Mesothelial cell of epicardium (in vitro differentiated cells): ENCODE data around the gene PCSK5. TPM values are rescaled to one million over a fixed set of nuclear protein-coding genes. Genes with fewer than 3 reads are reported as not detected.
"Not testable (repeated sequence)": the region's sequence is repeated elsewhere in the genome, so short reads cannot be mapped to it uniquely, and the experiment has no call there.

Experiments
- DNase-seq, 2 experiments: peaks; one replicate each; pipeline ENCODE4 v3.0.0; 2021; ENCODE audit warnings: low spot score in 2 of 2; ENCODE audit not compliant: unreplicated experiment in 2 of 2
- H3K27ac Mint-ChIP-seq: 2 replicates; pipeline ENCODE4 v1.8.0; 2021; ENCODE audit warnings: mixed read lengths
- H3K27me3 Mint-ChIP-seq: 2 replicates; pipeline ENCODE4 v1.8.0; 2021; ENCODE audit warnings: low read depth, mixed read lengths
- H3K36me3 Mint-ChIP-seq: 2 replicates; pipeline ENCODE4 v1.8.0; 2021; ENCODE audit warnings: mixed read lengths
- H3K4me1 Mint-ChIP-seq: 2 replicates; pipeline ENCODE4 v1.8.0; 2021; ENCODE audit warnings: mixed read lengths
- H3K4me3 Mint-ChIP-seq: 2 replicates; pipeline ENCODE4 v1.8.0; 2021; ENCODE audit warnings: mild to moderate bottlenecking, moderate library complexity, mixed read lengths
- H3K9me3 Mint-ChIP-seq: 2 replicates; pipeline ENCODE4 v1.8.0; 2021; ENCODE audit warnings: mixed read lengths
- CTCF ChIP-seq: fragments of 200-600 bp; sonication (generic); IDR thresholded peaks from one replicate; pipeline ENCODE4 v1.5.0; 2021; ENCODE audit warnings: antibody characterized with exemption; ENCODE audit not compliant: unreplicated experiment
- total RNA-seq: library from RNA; stranded (reverse); gene quantifications from 3 replicates; pipeline ENCODE4 v1.2.1, GENCODE V29; 2021

Gene PCSK5
- total RNA-seq, 1 donor from 2014 or later, result 15.7 TPM

- Mint-ChIP-seq H3K27ac (no peak overlapping the region), H3K4me1 (peaks cover 53% of the 10 kb centered on the region), H3K27me3 (peaks cover 25% of the 10 kb centered on the region)
Observed at GRCh38 chr9:75894566-75894965, 4.1 kb downstream of the PCSK5 start.

DNA sequence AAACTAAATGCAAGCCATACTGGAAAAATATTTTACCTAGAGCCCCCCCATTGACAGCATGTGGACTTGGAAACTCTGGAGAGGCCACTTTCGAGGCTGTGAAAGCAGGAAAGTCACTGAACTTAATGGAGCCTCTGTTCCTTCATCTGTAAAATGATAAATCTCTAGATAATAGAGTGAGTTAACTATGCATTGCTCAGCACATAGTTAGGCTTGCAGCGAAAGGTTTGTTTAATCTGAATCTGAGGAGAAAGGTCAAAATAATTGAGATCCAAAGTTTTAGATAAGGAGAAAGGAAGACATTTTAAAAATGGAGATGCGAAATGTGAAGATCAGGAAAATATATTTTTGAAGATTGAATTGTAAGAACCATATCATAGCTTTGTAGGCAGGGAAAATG, 4.6 kb downstream of the PCSK5 start:
- Mint-ChIP-seq H3K36me3 (no peaks in the 10 kb centered on the region), H3K4me3 (no peak overlapping the region), H3K9me3 (no peaks in the 10 kb centered on the region), H3K27me3 (peaks cover 27% of the 10 kb centered on the region), H3K4me1 (peaks cover 49% of the 10 kb centered on the region), H3K27ac (no peak overlapping the region)
- DNase-seq, result no peak
- no peak for TF ChIP-seq CTCF

More at GRCh38 chr9:75894566-75894965, 4.1 kb downstream of the PCSK5 start:
- no peak for DNase-seq
- no peak for TF ChIP-seq CTCF
- no peaks in the 10 kb centered on the region for H3K36me3 Mint-ChIP-seq
- no peak overlapping the region for H3K4me3 Mint-ChIP-seq
- no peaks in the 10 kb centered on the region for H3K9me3 Mint-ChIP-seq

DNA sequence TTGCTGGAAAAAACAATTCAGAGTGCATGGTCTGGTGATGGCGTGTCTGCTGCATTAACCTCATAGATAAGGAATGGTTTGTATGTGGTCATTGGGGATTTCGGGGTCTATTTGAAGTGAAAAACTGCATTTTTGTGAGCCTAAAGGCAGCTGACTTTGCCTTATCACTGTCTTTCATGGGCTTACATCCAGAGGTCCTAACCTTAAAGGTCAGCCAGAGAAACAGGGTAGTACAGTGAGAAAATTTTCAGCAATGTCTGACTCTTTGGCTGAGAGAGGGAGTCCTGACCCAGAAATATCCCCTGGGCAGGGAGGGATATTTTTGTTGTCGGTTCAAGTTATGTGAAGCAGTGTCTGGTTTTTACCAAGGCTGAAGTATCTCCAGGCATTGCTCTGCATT, 5.7 kb downstream of the PCSK5 start:
- peaks cover 3% of the 10 kb centered on the region for H3K36me3 Mint-ChIP-seq
- no peak overlapping the region for H3K27ac Mint-ChIP-seq
- DNase-seq, result no peak
- H3K4me1 Mint-ChIP-seq, result peaks cover 48% of the 10 kb centered on the region
- H3K9me3 Mint-ChIP-seq, result peaks cover 4% of the 10 kb centered on the region
- no peak overlapping the region for H3K4me3 Mint-ChIP-seq
- peaks cover 27% of the 10 kb centered on the region for H3K27me3 Mint-ChIP-seq
- TF ChIP-seq CTCF, result no peak

DNA sequence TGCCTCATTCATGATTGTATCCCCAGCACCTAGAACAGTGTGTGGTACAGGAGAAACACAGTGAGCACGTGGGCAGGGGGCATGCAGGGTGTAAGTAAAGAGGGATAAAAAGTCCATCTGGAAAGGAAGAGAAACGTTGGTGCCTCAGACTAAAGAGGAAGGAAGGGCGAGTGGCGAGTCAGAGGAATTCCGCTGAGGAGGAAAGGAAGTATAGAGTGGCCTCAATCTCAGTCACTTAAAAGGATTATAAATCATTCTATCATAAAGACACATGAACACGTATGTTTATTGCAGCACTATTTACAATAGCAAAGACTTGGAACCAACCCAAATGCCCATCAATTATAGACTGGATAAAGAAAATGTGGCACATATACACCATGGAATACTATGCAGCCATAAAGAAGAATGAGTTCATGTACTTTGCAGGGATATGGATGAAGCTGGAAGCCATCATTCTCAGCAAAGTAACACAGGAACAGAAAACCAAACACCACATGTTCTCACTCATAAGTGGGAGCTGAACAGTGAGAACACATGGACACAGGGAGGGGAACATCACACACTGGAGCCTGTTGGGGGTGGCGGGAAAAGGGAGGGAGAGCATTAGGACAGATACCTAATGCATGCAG, 10.5 kb downstream of the PCSK5 start:
- not testable (repeated sequence) for H3K27ac Mint-ChIP-seq, H3K4me3 Mint-ChIP-seq, H3K9me3 Mint-ChIP-seq, H3K27me3 Mint-ChIP-seq, H3K36me3 Mint-ChIP-seq, DNase-seq, H3K4me1 Mint-ChIP-seq

DNA sequence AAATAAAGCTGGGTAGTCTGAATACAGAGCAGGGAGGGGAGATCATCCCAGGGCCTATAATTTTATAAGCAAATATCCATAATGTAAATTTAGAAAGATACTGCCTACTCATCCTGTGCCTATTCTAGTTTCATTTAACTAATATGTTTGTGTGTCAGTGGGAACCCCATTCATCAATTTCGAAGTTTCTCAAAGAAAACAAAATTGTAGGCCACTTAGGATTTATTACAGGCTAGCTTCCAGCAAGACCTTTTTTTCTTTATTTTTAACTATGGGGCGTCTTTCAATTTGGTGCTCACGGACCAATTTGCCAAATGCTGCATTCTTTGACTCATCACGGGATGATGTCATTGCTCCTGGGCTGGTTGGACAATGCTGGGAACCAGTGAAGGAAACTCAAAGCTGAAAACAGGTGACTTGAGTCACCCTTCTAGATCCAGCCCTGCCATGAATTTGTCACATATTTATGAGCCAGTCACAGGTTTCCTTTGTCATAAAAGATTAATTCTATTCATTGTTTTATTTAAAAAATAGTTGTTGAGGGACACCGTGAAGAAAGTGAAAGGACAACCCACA, 13.4 kb downstream of the PCSK5 start:
- no peaks in the 10 kb centered on the region for H3K4me1 Mint-ChIP-seq
- peaks cover 4% of the 10 kb centered on the region for H3K9me3 Mint-ChIP-seq
- no peak for DNase-seq
- H3K27me3 Mint-ChIP-seq, result peaks cover 4% of the 10 kb centered on the region
- TF ChIP-seq CTCF, result no peak
- peaks cover 3% of the 10 kb centered on the region for H3K36me3 Mint-ChIP-seq
- H3K4me3 Mint-ChIP-seq, result no peak overlapping the region
- no peak overlapping the region for H3K27ac Mint-ChIP-seq

DNA sequence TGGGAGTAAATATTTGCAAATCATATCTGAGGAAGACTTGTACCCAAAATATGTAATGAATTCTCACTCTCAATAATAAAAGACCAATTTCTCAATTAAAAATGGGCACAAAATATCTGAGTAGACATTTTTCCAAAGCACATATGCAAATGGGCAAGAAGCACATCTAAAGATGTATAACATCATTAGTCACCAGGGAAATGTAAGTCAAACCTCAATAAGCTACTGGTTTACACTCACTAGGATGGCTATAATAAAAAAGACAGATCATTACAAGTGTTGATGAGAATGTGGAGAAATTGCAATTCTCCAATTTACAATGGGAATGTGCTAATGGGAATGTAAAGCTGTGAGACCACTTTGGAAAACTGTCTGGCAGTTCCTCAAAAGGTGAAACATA, 13.9 kb downstream of the PCSK5 start:
- Mint-ChIP-seq H3K36me3 (peaks cover 3% of the 10 kb centered on the region), H3K4me3 (no peak overlapping the region), H3K27ac (no peak overlapping the region), H3K27me3 (peaks cover 3% of the 10 kb centered on the region), H3K9me3 (peaks cover 4% of the 10 kb centered on the region), H3K4me1 (no peaks in the 10 kb centered on the region)
- no peak for TF ChIP-seq CTCF
- no peak for DNase-seq
